ENCODE measurements around the gene WDR91. TPM values are rescaled to one million over a fixed set of nuclear protein-coding genes. Genes with fewer than 3 reads are reported as not detected.

WDR91 gene
- total RNA-seq, 6 donors from 2014 or later, result 19.0 to 180 (median 27.5) TPM

GRCh38 chr7:135152442-135152841, 58.9 kb downstream of the WDR91 start:
- 90 to 96% methylated on average over 1 of the region's 1 CpG for WGBS, 2 donors
- H3K27ac ChIP-seq, result peak overlapping the region in 3 of 4 donors; percentile 74 to 94 (median 88)

GRCh38 chr7:135151533-135151932, 59.8 kb downstream of the WDR91 start:
- Histone ChIP-seq H3K9me3 (peaks cover 0 to 10% (median 7%) of the 10 kb centered on the region in 4 donors), H3K27me3 (no peaks in the 10 kb centered on the region), H3K4me1 (peaks cover 15 to 33% (median 27%) of the 10 kb centered on the region in 4 donors), H3K36me3 (peaks cover 0 to 7% (median 0%) of the 10 kb centered on the region in 4 donors), H3K4me3 (peak overlapping the region in 2 of 4 donors; percentile 51 to 61), H3K27ac (peak overlapping the region; percentile 74 to 94 (median 90))
- WGBS, 2 donors, result 49 to 56% methylated on average over 6 of the region's 6 CpGs
- ATAC-seq (ENCODE audit: low FRiP score in 2 of 2) (peak; percentile 59 to 78), DNase-seq (peak in 1 of 2 donors; percentile 77)
- TF ChIP-seq EP300 (IDR thresholded peaks at IDR 0.05) (no peak), POLR2A (IDR thresholded peaks at IDR 0.05) (peak in 2 of 4 donors; percentile 8 to 69), POLR2AphosphoS5 (IDR thresholded peaks at IDR 0.05) (peak in 1 of 2 donors; percentile 78)

More at GRCh38 chr7:135152442-135152841, 58.9 kb downstream of the WDR91 start:
- Histone ChIP-seq H3K4me3 (no peak overlapping the region), H3K4me1 (peaks cover 11 to 27% (median 18%) of the 10 kb centered on the region in 4 donors), H3K36me3 (peaks cover 0 to 13% (median under 1%) of the 10 kb centered on the region in 4 donors), H3K27me3 (no peaks in the 10 kb centered on the region), H3K9me3 (peaks cover 0 to 14% (median 8%) of the 10 kb centered on the region in 4 donors)
- DNase-seq (no peak), ATAC-seq (ENCODE audit: low FRiP score in 2 of 2) (no peak)
- TF ChIP-seq, protein P1, sequence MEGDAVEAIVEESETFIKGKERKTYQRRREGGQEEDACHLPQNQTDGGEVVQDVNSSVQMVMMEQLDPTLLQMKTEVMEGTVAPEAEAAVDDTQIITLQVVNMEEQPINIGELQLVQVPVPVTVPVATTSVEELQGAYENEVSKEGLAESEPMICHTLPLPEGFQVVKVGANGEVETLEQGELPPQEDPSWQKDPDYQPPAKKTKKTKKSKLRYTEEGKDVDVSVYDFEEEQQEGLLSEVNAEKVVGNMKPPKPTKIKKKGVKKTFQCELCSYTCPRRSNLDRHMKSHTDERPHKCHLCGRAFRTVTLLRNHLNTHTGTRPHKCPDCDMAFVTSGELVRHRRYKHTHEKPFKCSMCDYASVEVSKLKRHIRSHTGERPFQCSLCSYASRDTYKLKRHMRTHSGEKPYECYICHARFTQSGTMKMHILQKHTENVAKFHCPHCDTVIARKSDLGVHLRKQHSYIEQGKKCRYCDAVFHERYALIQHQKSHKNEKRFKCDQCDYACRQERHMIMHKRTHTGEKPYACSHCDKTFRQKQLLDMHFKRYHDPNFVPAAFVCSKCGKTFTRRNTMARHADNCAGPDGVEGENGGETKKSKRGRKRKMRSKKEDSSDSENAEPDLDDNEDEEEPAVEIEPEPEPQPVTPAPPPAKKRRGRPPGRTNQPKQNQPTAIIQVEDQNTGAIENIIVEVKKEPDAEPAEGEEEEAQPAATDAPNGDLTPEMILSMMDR (IDR thresholded peaks at IDR 0.05), result no peak
- no peak for TF ChIP-seq POLR2A (IDR thresholded peaks at IDR 0.05)
- TF ChIP-seq POLR2AphosphoS5 (IDR thresholded peaks at IDR 0.05), result no peak
- TF ChIP-seq EP300 (IDR thresholded peaks at IDR 0.05), result no peak

GRCh38 chr7:135151132-135151531, 60.2 kb downstream of the WDR91 start:
- Histone ChIP-seq H3K4me3 (peak overlapping the region in 2 of 4 donors; percentile 51 to 61), H3K36me3 (peaks cover 0 to 7% (median 0%) of the 10 kb centered on the region in 4 donors), H3K27ac (peak overlapping the region; percentile 74 to 94 (median 90)), H3K27me3 (no peaks in the 10 kb centered on the region), H3K4me1 (peaks cover 15 to 37% (median 28%) of the 10 kb centered on the region in 4 donors), H3K9me3 (peaks cover 0 to 9% (median 5%) of the 10 kb centered on the region in 4 donors)
- WGBS, 2 donors, result 63 to 67% methylated on average over 2 of the region's 2 CpGs
- DNase-seq (no peak), ATAC-seq (ENCODE audit: low FRiP score in 2 of 2) (peak; percentile 2 to 27)
- TF ChIP-seq, protein P1 (IDR thresholded peaks at IDR 0.05), result no peak
- TF ChIP-seq EP300 (IDR thresholded peaks at IDR 0.05) (no peak), POLR2A (IDR thresholded peaks at IDR 0.05) (peak in 1 of 4 donors; percentile 11), POLR2AphosphoS5 (IDR thresholded peaks at IDR 0.05) (peak in 1 of 2 donors; percentile 15)

DNA sequence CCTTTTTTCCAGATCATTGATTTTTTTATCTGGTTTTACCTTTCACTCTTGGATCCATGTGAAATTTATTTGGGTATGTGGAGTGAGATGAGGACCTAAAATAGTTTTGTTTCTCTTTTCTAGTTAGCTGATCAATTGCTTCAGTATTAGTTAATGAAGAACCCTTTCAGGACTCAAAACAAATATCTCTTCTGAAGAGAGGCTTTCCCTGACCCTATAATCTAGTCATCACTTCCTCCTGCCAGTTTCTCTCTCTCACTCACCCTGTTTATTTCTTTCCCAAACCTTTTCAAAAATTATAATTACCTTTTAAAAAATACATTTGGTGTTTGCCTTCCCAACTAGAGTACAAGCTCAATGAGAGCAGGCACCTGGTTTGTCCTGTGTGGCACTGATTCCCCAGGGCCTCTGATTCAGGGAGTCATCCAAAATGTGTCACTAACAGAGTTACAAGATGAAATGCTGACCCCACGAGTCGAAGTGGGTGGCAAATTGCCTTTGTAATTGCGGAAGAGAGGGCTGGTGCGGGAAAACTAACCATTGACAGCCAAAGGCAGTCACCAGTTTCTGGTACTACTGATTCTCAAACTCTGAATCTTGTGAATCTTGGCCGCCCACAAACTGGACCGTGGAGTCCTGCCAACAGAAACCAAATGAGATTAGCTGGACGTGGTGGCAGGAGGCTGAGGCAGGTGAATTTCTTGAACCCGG, 61.1 kb downstream of the WDR91 start:
- H3K36me3 ChIP-seq, result peaks cover 0 to 7% (median 0%) of the 10 kb centered on the region in 4 donors
- peak overlapping the region; percentile 74 to 94 (median 90) for H3K27ac ChIP-seq
- peak overlapping the region in 3 of 4 donors; percentile 48 to 61 (median 51) for H3K4me3 ChIP-seq
- ATAC-seq (ENCODE audit: low FRiP score in 2 of 2) (no peak), DNase-seq (peak in 1 of 2 donors; percentile 47)
- H3K9me3 ChIP-seq, result no peaks in the 10 kb centered on the region
- WGBS, 2 donors, result 43% methylated on average over 8 of the region's 8 CpGs
- no peaks in the 10 kb centered on the region for H3K27me3 ChIP-seq
- H3K4me1 ChIP-seq, result peaks cover 15 to 37% (median 28%) of the 10 kb centered on the region in 4 donors
- TF ChIP-seq POLR2AphosphoS5 (IDR thresholded peaks at IDR 0.05) (peak; percentile 21 to 45), EP300 (IDR thresholded peaks at IDR 0.05) (no peak), POLR2A (IDR thresholded peaks at IDR 0.05) (peak in 1 of 4 donors; percentile 38)
- TF ChIP-seq, protein P1 (IDR thresholded peaks at IDR 0.05), result no peak

Data from upper lobe of left lung (tissue), 6 donors.